HepG2 (cell line): ENCODE results near the gene URM1. TPM values are rescaled to one million over a fixed set of nuclear protein-coding genes. Genes with fewer than 3 reads are reported as not detected.

ENCODE experiments used
- EEA1 ChIP-seq: sonication (generic); formaldehyde crosslinking; IDR thresholded peaks from 2 replicates; pipeline ENCODE4 v1.5.1; 2020; ENCODE audit warnings: mild to moderate bottlenecking, missing genetic modification reagents, borderline replicate concordance
- ETV5 ChIP-seq: IDR thresholded peaks from 2 replicates; pipeline ENCODE4 v1.6.1; 2018; ENCODE audit warnings: missing biosample characterization, missing genetic modification reagents, inconsistent platforms, borderline replicate concordance
- FOXK1 ChIP-seq: sonication (generic); formaldehyde crosslinking; IDR thresholded peaks from 2 replicates; pipeline ENCODE4 v1.4.0; 2020; ENCODE audit warnings: low read depth, missing genetic modification reagents, borderline replicate concordance
- HMGXB3 ChIP-seq: sonication (generic); formaldehyde crosslinking; IDR thresholded peaks from 2 replicates; pipeline ENCODE4 v1.4.0; 2020; ENCODE audit warnings: missing genetic modification reagents, borderline replicate concordance
- HNF1B ChIP-seq: sonication (generic); formaldehyde crosslinking; IDR thresholded peaks from 2 replicates; pipeline ENCODE4 v1.5.1; 2020; ENCODE audit warnings: mild to moderate bottlenecking, moderate library complexity, missing genetic modification reagents
- MAZ ChIP-seq, 2 experiments: sonication (generic) in 1 of 2; formaldehyde crosslinking in 1 of 2; IDR thresholded peaks; 2 replicates each; pipeline versions ENCODE4 v1.5.0 to v1.6.1; 2012 to 2020; ENCODE audit warnings: low read depth in 2 of 2, mild to moderate bottlenecking in 2 of 2, borderline replicate concordance in 1 of 2, improper control_type of control experiment in 1 of 2, low read length in 1 of 2, missing genetic modification reagents in 1 of 2, moderate library complexity in 1 of 2
- SAP130 ChIP-seq: IDR thresholded peaks from 2 replicates; pipeline ENCODE4 v1.6.1; 2016; ENCODE audit warnings: low read depth
- TBX2 ChIP-seq: sonication (generic); formaldehyde crosslinking; IDR thresholded peaks from 2 replicates; pipeline ENCODE4 v1.5.0; 2020; ENCODE audit warnings: missing genetic modification reagents, mild to moderate bottlenecking, borderline replicate concordance
- ZFP36L1 ChIP-seq: sonication (generic); formaldehyde crosslinking; IDR thresholded peaks from 2 replicates; pipeline ENCODE4 v1.8.0; 2022; ENCODE audit warnings: mild to moderate bottlenecking, missing genetic modification reagents, moderate library complexity
- ZSCAN12 ChIP-seq: sonication (generic); formaldehyde crosslinking; IDR thresholded peaks from 2 replicates; pipeline ENCODE4 v1.9.0; 2021; ENCODE audit warnings: mild to moderate bottlenecking, missing genetic modification reagents
- polyA plus RNA-seq, 8 experiments: library from polyadenylated mRNA; depleted of rRNA in 3 of 8; stranded (reverse) in 7 of 8; unstranded in 1 of 8; fragments of >200 nt; fragmentation: Illumina TruSeq in 4 of 8; extraction: Trizol in 4 of 8; gene quantifications; 2 replicates each; pipeline versions ENCODE4 v1.2.1 to v1.2.3, GENCODE V29; 2011 to 2016; ENCODE audit warnings: low read depth in 4 of 8, missing spikeins in 1 of 8, mixed read lengths in 1 of 8; ENCODE audit not compliant: insufficient read depth in 1 of 8
- total RNA-seq, 5 experiments: library from RNA; depleted of rRNA; stranded (reverse); fragments of >200 nt; fragmentation: Illumina TruSeq; extraction: Trizol; gene quantifications; 2 replicates each; pipeline ENCODE4 v1.2.3, GENCODE V29; 2016; ENCODE audit warnings: low read depth in 1 of 5
- TF ChIP-seq, protein P1 (sequence below): sonication (generic); formaldehyde crosslinking; IDR thresholded peaks from 2 replicates; pipeline ENCODE4 v1.4.0; 2020; ENCODE audit warnings: mild to moderate bottlenecking, missing genetic modification reagents

URM1 gene
- total and polyA plus RNA-seq, 2 of the 13 experiments (the other 11 are each of a cell fraction or from before 2014, with no cell fraction given) = 37.1 to 41.3 TPM

DNA sequence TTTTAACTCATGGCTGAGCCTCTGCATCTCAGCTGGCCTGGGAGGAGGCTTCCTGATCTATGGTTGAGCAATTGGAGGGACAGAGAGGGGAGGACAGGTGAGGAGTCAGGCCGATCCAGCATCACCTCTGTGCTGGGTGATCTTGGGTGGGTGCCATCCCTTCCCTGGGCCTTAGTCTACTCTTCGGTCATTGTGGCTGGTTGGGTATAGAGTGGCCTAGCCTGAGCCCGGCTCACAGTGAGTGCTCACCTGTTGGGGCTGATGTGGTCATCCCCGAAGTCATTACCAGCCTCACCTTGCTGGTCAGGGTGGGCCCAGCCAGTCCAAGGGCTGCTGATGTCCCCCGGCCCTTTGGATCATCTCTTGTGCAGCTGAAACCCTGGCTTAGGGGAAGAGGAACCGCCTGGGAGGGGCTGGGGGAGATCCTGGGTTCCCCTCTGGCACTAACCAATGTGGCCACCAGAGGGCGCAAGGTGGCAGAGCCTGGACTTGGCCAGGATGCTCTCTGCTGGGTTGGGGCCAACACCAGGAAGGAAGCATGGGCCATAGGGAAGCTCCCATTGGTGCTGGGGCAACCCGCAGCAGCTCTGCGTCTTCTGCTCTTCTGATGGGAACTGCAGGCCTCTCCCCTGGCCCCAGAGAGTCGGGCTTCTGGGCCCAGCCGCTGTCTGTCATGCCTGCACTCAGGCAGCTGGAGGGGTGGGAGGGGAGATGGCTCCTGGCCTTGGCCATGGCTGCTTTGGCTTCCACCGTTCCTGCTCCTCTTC is 67.4 kb downstream of the URM1 start (continued):
- TF ChIP-seq HMGXB3 (CRISPR knock-in tag) (0 out of 2 replicates have a peak, but pooled peaks have one; percentile 37), ZFP36L1 (CRISPR knock-in tag) (0 out of 2 replicates have a peak, but pooled peaks have one; percentile 23), SAP130 (CRISPR knock-in tag) (peak; percentile 71), HNF1B (peak; percentile 58; the same call in 1 of the 2 replicates), ETV5 (CRISPR knock-in tag) (peak; percentile 23; the same call in 1 of the 2 replicates), ZSCAN12 (no peak), MAZ (IDR thresholded peaks at IDR 0.05; ENCODE audit: borderline replicate concordance, low read depth, low read length) (no peak), MAZ (CRISPR knock-in tag; IDR thresholded peaks at IDR 0.05; ENCODE audit: low read depth) (0 out of 2 replicates have a peak, but pooled peaks have one; percentile 37), FOXK1 (CRISPR knock-in tag) (no peak), EEA1 (CRISPR knock-in tag) (0 out of 2 replicates have a peak, but pooled peaks have one; percentile 62), TBX2 (CRISPR knock-in tag) (0 out of 2 replicates have a peak, but pooled peaks have one; percentile 21)
- TF ChIP-seq, protein P1, sequence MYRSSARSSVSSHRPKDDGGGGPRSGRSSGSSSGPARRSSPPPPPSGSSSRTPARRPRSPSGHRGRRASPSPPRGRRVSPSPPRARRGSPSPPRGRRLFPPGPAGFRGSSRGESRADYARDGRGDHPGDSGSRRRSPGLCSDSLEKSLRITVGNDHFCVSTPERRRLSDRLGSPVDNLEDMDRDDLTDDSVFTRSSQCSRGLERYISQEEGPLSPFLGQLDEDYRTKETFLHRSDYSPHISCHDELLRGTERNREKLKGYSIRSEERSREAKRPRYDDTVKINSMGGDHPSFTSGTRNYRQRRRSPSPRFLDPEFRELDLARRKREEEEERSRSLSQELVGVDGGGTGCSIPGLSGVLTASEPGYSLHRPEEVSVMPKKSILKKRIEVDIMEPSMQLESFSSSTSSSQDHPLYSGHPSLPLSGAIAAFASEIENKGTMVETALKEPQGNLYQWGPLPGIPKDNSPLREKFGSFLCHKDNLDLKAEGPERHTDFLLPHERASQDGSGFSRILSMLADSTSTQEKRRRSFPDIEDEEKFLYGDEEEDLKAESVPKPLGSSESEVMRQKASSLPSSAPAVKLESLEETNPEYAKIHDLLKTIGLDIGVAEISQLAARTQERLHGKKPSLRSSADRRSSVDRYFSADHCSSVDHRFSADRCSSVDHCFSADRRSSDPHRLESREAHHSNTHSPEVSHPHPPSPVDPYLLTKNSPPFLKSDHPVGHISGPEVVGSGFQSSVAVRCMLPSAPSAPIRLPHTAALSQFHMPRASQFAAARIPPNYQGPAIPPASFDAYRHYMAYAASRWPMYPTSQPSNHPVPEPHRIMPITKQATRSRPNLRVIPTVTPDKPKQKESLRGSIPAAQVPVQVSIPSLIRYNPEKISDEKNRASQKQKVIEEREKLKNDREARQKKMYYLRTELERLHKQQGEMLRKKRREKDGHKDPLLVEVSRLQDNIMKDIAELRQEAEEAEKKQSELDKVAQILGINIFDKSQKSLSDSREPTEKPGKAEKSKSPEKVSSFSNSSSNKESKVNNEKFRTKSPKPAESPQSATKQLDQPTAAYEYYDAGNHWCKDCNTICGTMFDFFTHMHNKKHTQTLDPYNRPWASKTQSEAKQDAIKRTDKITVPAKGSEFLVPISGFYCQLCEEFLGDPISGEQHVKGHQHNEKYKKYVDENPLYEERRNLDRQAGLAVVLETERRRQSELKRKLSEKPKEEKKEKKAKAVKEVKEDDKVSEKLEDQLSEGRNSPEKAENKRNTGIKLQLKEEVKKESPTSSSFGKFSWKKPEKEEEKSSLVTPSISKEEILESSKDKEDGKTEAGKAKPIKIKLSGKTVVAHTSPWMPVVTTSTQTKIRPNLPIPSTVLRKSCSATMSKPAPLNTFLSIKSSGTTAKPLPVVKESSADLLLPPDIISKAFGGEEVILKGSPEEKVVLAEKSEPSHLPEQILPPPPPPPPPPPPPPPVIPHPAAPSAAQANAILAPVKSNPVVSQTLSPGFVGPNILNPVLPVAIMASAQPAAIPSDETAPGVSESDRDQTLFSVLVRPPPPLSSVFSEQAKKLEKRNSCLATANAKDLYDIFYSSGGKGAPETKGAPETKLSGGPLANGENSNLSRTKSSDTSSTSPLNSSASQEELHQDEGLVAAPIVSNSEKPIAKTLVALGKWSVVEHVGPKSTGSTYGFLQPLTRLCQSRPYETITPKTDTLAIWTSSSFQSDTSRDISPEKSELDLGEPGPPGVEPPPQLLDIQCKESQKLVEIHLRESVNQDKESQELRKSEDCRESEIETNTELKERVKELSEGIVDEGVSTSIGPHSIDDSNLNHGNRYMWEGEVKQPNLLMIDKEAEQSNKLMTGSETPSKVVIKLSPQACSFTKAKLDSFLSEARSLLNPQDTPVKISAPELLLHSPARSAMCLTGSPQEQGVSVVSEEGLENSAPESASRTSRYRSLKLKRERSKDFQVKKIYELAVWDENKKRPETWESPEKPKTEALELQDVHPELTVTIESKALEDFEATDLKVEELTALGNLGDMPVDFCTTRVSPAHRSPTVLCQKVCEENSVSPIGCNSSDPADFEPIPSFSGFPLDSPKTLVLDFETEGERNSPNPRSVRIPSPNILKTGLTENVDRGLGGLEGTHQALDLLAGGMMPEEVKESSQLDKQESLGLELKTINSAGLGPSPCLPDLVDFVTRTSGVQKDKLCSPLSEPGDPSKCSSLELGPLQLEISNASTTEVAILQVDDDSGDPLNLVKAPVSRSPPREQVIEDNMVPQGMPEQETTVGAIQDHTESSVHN = 0 out of 2 replicates have a peak, but pooled peaks have one; percentile 35
